ENCODE results near the gene DHPS.

DNA sequence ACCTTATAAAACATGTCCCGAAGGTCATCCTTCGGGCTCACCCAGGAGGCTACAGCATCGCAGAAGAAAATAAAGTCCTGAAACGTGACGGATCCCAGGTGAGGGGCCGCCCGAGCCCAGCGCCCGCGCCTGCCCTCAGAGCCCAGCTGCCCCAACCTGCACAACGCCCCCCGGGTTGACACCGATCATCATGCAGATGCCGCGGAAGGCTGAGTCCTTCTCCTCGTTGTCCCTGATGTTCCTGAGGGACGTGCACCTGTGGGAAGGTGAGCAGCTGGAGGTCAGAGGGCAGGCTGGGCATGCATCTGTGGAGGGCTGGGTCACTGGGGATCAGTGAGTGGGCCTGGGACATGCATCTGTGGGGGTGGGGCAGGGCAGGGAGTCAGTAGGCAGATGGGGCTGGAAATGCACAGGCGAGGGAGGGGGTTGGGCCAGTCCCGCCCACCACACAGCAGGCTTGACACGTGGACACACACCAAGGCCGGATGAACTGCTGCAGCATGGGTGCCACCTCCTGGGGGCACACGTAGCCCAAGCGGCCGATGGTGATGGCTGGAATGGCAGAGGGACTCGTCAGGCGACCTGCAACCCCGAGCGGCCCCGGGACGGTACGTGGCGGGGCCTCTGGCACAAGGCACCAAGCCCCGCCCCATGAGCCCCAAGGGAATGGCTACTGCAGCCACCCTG lies 20.1 kb upstream of the DHPS start:
- TF ChIP-seq, protein P1, sequence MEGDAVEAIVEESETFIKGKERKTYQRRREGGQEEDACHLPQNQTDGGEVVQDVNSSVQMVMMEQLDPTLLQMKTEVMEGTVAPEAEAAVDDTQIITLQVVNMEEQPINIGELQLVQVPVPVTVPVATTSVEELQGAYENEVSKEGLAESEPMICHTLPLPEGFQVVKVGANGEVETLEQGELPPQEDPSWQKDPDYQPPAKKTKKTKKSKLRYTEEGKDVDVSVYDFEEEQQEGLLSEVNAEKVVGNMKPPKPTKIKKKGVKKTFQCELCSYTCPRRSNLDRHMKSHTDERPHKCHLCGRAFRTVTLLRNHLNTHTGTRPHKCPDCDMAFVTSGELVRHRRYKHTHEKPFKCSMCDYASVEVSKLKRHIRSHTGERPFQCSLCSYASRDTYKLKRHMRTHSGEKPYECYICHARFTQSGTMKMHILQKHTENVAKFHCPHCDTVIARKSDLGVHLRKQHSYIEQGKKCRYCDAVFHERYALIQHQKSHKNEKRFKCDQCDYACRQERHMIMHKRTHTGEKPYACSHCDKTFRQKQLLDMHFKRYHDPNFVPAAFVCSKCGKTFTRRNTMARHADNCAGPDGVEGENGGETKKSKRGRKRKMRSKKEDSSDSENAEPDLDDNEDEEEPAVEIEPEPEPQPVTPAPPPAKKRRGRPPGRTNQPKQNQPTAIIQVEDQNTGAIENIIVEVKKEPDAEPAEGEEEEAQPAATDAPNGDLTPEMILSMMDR (IDR thresholded peaks at IDR 0.05), result no peak
- TF ChIP-seq POLR2A (IDR thresholded peaks at IDR 0.05), result no peak
